Stimulated activated CD4-positive, alpha-beta T cell treated with anti-CD3 and anti-CD28 coated beads, Interleukin-1b, Interleukin-23, amount 100 ng/mL, for 48 hours (primary cell): ENCODE measurements around the gene COL23A1.
"Not testable (repeated sequence)": the region's sequence is repeated elsewhere in the genome, so short reads cannot be mapped to it uniquely, and the experiment has no call there.

Source experiments
- DNase-seq: peaks from one replicate; pipeline ENCODE4 v3.0.0-alpha.2; 2020

Gene COL23A1

GRCh38 chr5:178202541-178202940 lies 387.7 kb downstream of the COL23A1 start:
- DNase-seq, result no peak

DNA sequence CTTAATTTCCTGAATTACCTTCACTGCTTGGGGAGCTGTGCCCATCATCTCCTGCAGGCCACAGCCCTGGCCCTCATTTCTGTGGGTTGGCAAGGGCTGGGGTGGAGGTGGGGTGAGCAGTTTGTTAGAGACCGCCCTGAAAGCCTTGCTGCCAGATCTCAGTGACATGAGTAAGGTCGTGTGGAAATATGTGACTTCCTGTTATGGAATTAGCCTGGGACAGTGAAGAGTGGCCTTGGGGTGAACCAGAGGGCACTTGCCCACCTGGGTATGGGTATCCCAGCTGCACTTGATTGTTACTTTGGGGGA lies 388.3 kb downstream of the COL23A1 start:
- DNase-seq, result no peak

- DNase-seq, result no peak
Observed at GRCh38 chr5:178201221-178201926, 388.8 kb downstream of the COL23A1 start.

DNA sequence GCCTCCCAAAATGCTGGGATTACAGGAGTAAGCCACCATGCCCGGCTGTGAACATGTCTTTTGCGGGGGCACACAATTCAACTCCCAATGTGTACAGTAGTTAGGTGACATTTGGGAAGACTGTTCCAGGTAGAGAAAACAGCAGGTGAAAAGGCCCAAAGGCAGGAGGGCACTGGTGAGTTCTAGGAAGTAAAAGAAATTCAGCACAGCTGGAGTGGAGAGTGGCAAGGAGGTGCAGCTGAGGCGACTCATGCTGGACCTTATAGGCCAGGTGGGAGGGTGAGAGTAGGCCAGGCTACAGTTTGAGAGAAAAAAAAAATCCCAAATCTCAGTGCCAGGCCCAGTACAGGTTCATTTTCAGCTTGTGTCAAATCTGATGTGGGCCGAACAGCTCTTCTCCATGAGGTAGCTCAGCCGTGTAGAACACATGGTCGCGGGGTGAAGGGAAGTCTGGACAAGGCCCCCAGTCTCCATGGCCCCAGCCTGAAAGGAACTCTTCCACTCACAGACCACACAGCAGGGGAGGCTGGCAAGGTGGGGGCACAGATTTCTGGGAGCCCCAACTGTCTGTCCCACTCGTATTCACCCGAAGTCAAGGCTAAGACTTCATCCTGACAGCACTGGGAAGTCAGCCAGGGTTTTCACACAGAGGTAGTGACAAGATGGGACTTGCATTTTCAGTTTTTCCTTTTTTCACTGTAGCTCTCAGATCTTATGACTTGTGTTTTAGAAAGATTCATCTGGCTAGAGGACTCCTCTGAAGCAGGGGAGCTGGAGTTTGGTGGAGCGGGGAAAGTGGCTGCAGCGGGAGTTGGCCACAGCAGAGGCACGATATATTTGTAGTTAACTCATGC lies 390.4 kb downstream of the COL23A1 start:
- no peak for DNase-seq

- no peak for DNase-seq
Observed at GRCh38 chr5:178198706-178199105, 391.5 kb downstream of the COL23A1 start.

DNA sequence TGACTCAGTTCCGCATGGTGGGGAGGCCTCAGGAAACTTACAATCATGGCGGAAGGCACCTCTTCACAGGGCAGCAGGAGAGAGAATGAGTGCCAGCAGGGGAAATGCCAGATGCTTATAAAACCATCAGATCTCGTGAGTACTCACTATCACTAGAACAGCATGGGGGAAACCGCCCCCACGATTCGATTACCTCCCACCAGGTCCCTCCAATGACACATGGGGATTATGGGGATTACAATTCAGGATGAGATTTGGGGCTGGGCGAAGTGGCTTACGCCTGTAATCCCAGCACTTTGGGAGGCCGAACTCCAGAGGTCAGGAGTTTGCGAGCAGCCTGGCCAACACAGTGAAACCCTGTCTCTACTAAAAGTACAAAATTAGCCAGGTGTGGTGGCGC lies 392.0 kb downstream of the COL23A1 start:
- not testable (repeated sequence) for DNase-seq

DNA sequence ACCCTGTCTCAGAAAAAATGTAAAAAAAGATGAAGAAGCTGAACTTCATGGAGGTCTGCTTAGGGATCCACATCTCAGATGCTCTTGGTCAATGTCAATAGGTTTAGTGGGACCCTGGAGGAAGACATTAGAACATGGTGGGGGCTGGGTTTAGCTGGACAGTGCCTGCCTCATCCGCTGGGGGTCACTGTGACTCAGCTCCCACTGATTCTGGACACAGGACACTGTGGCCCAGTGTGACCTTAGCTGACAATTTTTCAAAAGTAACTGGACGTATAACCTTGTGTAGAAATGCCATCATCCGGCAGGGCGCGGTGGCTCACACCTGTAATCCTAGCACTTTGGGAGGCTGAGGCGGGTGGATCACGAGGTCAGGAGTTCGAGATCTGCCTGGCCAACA lies 393.2 kb downstream of the COL23A1 start:
- no peak for DNase-seq

GRCh38 chr5:178196281-178196812 lies 393.8 kb downstream of the COL23A1 start:
- DNase-seq, result no peak

- DNase-seq, result no peak
Observed at GRCh38 chr5:178194026-178194425, 396.2 kb downstream of the COL23A1 start.

DNA sequence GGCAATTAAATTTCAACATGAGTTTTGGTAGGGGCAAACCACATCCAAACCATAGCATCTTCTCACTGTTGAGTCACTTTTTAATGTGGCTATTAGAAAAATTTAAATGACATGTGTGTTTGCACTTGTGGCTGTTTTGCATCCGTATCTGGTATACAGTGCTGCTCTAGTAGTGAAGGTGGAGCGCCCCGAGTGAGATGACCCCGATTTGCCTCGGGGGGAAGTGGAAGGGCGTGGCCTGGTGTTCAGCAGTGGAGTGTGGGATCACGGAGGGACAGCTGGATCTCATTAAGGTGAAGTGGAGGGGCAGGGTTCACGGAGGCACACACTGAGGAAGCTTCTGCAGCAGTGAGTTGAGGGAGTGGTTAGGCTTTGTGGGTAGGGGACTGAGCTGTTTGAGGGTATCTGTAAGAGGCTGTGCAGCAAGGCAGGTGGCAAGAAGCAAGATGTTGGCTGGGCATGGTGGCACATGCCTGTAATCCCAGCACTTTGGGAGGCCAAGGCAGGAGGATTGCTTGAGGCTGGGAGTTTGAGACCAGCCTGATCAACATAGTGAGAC lies 396.9 kb downstream of the COL23A1 start:
- DNase-seq, result no peak

GRCh38 chr5:178192787-178193186 lies 397.4 kb downstream of the COL23A1 start:
- DNase-seq, result no peak

GRCh38 chr5:178192244-178192643 lies 397.9 kb downstream of the COL23A1 start:
- DNase-seq, result no peak

DNA sequence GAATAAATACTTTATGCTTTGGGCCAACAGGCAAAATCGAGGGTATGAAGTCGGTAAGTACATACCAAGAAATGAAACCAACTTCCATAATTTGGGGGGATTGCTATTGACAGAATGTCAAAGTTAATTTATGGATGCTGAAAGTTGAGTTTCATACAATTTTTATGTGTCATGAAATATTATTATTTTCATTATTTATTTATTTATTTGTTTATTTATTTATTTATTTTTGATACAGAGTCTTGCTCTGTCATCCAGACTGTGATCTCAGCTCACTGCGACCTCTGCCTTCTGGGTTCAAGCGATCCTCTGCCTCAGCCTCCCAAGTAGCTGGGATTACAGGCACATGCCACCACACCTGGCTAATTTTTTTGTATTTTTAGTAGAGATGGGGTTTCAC lies 398.5 kb downstream of the COL23A1 start:
- no peak for DNase-seq

DNA sequence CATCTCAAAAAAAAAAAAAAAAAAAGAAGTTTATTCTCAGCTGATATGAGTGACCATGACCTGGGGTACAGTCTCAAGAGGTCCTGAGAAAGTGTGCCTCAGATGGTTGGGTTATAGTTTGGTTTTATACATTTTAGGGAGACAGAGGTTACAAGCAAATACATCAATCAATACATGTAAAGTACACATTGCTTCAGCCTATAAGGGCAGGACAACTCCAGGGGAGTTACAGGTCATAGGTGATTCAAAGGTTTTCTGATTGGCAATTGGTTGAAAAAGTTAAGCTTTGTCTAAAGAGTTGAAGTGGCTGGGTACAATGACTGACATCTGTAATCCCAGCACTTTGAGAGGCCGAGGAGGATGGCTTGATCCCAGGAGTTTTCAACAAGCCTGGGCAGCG lies 400.8 kb downstream of the COL23A1 start:
- DNase-seq, result no peak
